Neural cell (in vitro differentiated cells): ENCODE data around the gene CHRM4. TPM values are rescaled to one million over a fixed set of nuclear protein-coding genes. Genes with fewer than 3 reads are reported as not detected.

Experiments
- H2AFZ ChIP-seq: fragments of 200-600, 300-800 bp; sonication (generic), shearing (Covaris generic); 2 replicates; pipeline ENCODE4 v1.6.0; 2014; ENCODE audit warnings: low read depth, mild to moderate bottlenecking, antibody characterized with exemption, low read length, moderate library complexity
- H3F3A ChIP-seq: fragments of 200-600 bp; shearing (Covaris generic); 2 replicates; pipeline ENCODE4 v1.6.1; 2016; ENCODE audit warnings: mild to moderate bottlenecking, moderate library complexity, mixed read lengths, antibody characterized with exemption, low read length; ENCODE audit not compliant: insufficient read depth, poor library complexity, severe bottlenecking
- H3K27ac ChIP-seq: fragments of 200-600, 300-800 bp; sonication (generic), shearing (Covaris generic); 2 replicates; pipeline ENCODE4 v1.5.1; 2014; ENCODE audit warnings: mild to moderate bottlenecking, low read length, moderate library complexity
- H3K27me3 ChIP-seq: fragments of 300-800, 200-600 bp; sonication (generic), shearing (Covaris generic); 2 replicates; pipeline ENCODE4 v1.6.0; 2014; ENCODE audit warnings: mild to moderate bottlenecking, low read depth, low read length, moderate library complexity; ENCODE audit not compliant: insufficient read depth
- H3K36me3 ChIP-seq: fragments of 300-800, 200-600 bp; sonication (generic), shearing (Covaris generic); 2 replicates; pipeline ENCODE4 v1.5.1; 2014; ENCODE audit warnings: mild to moderate bottlenecking, antibody characterized with exemption, low read length, moderate library complexity; ENCODE audit not compliant: insufficient read depth
- H3K4me2 ChIP-seq: fragments of 300-800, 200-600 bp; sonication (generic), shearing (Covaris generic); 2 replicates; pipeline ENCODE4 v1.6.0; 2014; ENCODE audit warnings: mild to moderate bottlenecking, low read length
- H3K4me3 ChIP-seq: fragments of 300-800, 200-600 bp; sonication (generic), shearing (Covaris generic); 2 replicates; pipeline ENCODE4 v1.5.1; 2014; ENCODE audit warnings: mild to moderate bottlenecking, low read length, moderate library complexity
- H3K79me2 ChIP-seq: fragments of 200-600 bp; shearing (Covaris generic); replicated peaks from 2 replicates; pipeline ENCODE4 v1.6.0; 2014; ENCODE audit warnings: mild to moderate bottlenecking, low read length, moderate library complexity; ENCODE audit not compliant: insufficient read depth
- H3K9ac ChIP-seq: fragments of 300-800, 200-600 bp; sonication (generic), shearing (Covaris generic); 2 replicates; pipeline ENCODE4 v1.6.1; 2016; ENCODE audit warnings: mild to moderate bottlenecking, low read length, mixed read lengths
- H3K9me2 ChIP-seq: fragments of 200-600 bp; shearing (Covaris generic); 2 replicates; pipeline ENCODE4 v1.6.1; 2016; ENCODE audit warnings: mild to moderate bottlenecking, low read length, mixed read lengths; ENCODE audit not compliant: insufficient read depth
- H3K9me3 ChIP-seq: fragments of 200-600, 300-800 bp; sonication (generic), shearing (Covaris generic); 2 replicates; pipeline ENCODE4 v1.6.1; 2016; ENCODE audit warnings: mild to moderate bottlenecking, mixed run types, low read length, moderate library complexity, mixed read lengths
- H4K20me1 ChIP-seq: fragments of 200-600 bp; shearing (Covaris generic); 2 replicates; pipeline ENCODE4 v1.6.1; 2016; ENCODE audit warnings: mild to moderate bottlenecking, mixed run types; ENCODE audit not compliant: insufficient read depth
- EP300 ChIP-seq: fragments of 450-650 bp; conservative IDR thresholded peaks from 2 replicates; pipeline ENCODE4 v1.6.1; 2014; ENCODE audit warnings: antibody characterized with exemption, mild to moderate bottlenecking, moderate library complexity; ENCODE audit not compliant: poor library complexity, severe bottlenecking
- EZH2 ChIP-seq: fragments of 200-600, 300-800 bp; shearing (Covaris generic), sonication (generic); IDR thresholded peaks from 2 replicates; pipeline ENCODE4 v1.6.1; 2014; ENCODE audit warnings: antibody characterized with exemption, low read length, borderline replicate concordance, mild to moderate bottlenecking; ENCODE audit not compliant: insufficient read depth, poor library complexity, severe bottlenecking
- MXI1 ChIP-seq: fragments of 450-650 bp; conservative IDR thresholded peaks from 2 replicates; pipeline ENCODE4 v1.6.1; 2014; ENCODE audit warnings: antibody characterized with exemption, mild to moderate bottlenecking; ENCODE audit not compliant: poor library complexity, severe bottlenecking
- POLR2AphosphoS5 ChIP-seq: IDR thresholded peaks from 2 replicates; pipeline ENCODE4 v1.6.1; 2012
- RAD21 ChIP-seq: fragments of 450-650 bp; conservative IDR thresholded peaks from 2 replicates; pipeline ENCODE4 v1.6.1; 2014; ENCODE audit warnings: antibody characterized with exemption, mild to moderate bottlenecking, moderate library complexity
- SMC3 ChIP-seq: fragments of 450-650 bp; conservative IDR thresholded peaks from 2 replicates; pipeline ENCODE4 v1.6.1; 2014; ENCODE audit warnings: antibody characterized with exemption, mild to moderate bottlenecking, moderate library complexity; ENCODE audit not compliant: poor library complexity
- TAF1 ChIP-seq: IDR thresholded peaks from 2 replicates; pipeline ENCODE4 v1.6.1; 2012; ENCODE audit warnings: low read depth
- polyA minus RNA-seq: library from RNA; depleted of rRNA, polyadenylated mRNA; stranded (reverse); fragments of >200 nt; gene quantifications from 2 replicates; pipeline ENCODE4 v1.2.3, GENCODE V29; 2014
- polyA plus RNA-seq: library from polyadenylated mRNA; depleted of rRNA; stranded (reverse); fragments of >200 nt; gene quantifications from 2 replicates; pipeline ENCODE4 v1.2.3, GENCODE V29; 2014
- TF ChIP-seq, protein P1 (sequence below): IDR thresholded peaks from 2 replicates; pipeline ENCODE4 v1.6.1; 2012; ENCODE audit warnings: borderline replicate concordance
- TF ChIP-seq, protein P2 (sequence below): fragments of 450-650 bp; IDR thresholded peaks from 2 replicates; pipeline ENCODE4 v1.5.1; 2014; ENCODE audit warnings: antibody characterized with exemption, mild to moderate bottlenecking, moderate library complexity; ENCODE audit not compliant: poor library complexity, severe bottlenecking

The CHRM4 gene
- polyA plus RNA-seq (8.2 and 11.6 TPM in 2 replicates), polyA minus RNA-seq (18.4 and 24.1 TPM in 2 replicates)

- Histone ChIP-seq H4K20me1 (no peaks in the 10 kb centered on the region), H3K9me3 (no peaks in the 10 kb centered on the region), H3K36me3 (no peaks in the 10 kb centered on the region), H3K4me3 (peak within 1 kb of the TSS; percentile 71), H3K4me2 (peak within 1 kb of the TSS; percentile 45), H3K9ac (peak within 1 kb of the TSS; percentile 61), H3K79me2 (no peaks in the 10 kb centered on the region), H3K9me2 (no peaks in the 10 kb centered on the region), H3K27me3 (peaks cover 47% of the 10 kb centered on the region), H3K27ac (no peak within 1 kb of the TSS), H2AFZ (no peak within 1 kb of the TSS), H3F3A (no peaks in the 10 kb centered on the region)
- TF ChIP-seq EP300 (peak; percentile 69), MXI1 (peak; percentile 55), RAD21 (peak; percentile 53), EZH2 (no peak), TAF1 (no peak), POLR2AphosphoS5 (peak; percentile 50), SMC3 (peak; percentile 46)
- TF ChIP-seq, protein P1, sequence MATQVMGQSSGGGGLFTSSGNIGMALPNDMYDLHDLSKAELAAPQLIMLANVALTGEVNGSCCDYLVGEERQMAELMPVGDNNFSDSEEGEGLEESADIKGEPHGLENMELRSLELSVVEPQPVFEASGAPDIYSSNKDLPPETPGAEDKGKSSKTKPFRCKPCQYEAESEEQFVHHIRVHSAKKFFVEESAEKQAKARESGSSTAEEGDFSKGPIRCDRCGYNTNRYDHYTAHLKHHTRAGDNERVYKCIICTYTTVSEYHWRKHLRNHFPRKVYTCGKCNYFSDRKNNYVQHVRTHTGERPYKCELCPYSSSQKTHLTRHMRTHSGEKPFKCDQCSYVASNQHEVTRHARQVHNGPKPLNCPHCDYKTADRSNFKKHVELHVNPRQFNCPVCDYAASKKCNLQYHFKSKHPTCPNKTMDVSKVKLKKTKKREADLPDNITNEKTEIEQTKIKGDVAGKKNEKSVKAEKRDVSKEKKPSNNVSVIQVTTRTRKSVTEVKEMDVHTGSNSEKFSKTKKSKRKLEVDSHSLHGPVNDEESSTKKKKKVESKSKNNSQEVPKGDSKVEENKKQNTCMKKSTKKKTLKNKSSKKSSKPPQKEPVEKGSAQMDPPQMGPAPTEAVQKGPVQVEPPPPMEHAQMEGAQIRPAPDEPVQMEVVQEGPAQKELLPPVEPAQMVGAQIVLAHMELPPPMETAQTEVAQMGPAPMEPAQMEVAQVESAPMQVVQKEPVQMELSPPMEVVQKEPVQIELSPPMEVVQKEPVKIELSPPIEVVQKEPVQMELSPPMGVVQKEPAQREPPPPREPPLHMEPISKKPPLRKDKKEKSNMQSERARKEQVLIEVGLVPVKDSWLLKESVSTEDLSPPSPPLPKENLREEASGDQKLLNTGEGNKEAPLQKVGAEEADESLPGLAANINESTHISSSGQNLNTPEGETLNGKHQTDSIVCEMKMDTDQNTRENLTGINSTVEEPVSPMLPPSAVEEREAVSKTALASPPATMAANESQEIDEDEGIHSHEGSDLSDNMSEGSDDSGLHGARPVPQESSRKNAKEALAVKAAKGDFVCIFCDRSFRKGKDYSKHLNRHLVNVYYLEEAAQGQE: peak; percentile 22
- TF ChIP-seq, protein P2, sequence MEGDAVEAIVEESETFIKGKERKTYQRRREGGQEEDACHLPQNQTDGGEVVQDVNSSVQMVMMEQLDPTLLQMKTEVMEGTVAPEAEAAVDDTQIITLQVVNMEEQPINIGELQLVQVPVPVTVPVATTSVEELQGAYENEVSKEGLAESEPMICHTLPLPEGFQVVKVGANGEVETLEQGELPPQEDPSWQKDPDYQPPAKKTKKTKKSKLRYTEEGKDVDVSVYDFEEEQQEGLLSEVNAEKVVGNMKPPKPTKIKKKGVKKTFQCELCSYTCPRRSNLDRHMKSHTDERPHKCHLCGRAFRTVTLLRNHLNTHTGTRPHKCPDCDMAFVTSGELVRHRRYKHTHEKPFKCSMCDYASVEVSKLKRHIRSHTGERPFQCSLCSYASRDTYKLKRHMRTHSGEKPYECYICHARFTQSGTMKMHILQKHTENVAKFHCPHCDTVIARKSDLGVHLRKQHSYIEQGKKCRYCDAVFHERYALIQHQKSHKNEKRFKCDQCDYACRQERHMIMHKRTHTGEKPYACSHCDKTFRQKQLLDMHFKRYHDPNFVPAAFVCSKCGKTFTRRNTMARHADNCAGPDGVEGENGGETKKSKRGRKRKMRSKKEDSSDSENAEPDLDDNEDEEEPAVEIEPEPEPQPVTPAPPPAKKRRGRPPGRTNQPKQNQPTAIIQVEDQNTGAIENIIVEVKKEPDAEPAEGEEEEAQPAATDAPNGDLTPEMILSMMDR: peak; percentile 75
These were observed at the start of gene CHRM4 for GRCh38 chr11:46391578-46392420. Gene CHRM4 (minus strand): TSS chr11:46391776. CDS start chr11:46386557, 5,219 bp downstream.

DNA sequence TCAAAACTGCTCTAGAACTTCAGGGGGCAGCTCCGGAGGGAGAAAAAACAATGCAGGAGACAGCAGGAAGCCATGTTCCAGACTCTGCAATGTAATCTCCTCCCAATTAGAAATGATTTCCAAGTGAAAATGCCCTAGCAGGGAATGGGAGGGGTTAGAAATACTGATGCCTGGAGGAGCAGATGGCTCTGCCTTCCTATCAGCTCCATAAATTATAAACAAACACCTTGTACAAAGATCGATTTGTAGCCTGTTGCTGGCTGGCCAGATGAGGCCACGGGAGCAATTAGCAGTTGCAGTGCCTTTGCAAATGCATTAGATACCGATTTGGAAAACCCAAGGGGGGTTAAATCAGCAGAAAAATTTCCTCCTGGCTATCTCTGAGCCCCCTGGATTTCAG, 46.6 kb upstream of the CHRM4 start:
- no peaks in the 10 kb centered on the region for H3K9me2 ChIP-seq
- no peaks in the 10 kb centered on the region for H3K27me3 ChIP-seq
- H3K27ac ChIP-seq: no peak overlapping the region
- TF ChIP-seq, protein P2: no peak
- no peak for TF ChIP-seq POLR2AphosphoS5
- TF ChIP-seq MXI1: no peak
- no peak for TF ChIP-seq EZH2
- TF ChIP-seq, protein P1: no peak
- TF ChIP-seq EP300: no peak
- TF ChIP-seq SMC3: no peak
- no peak for TF ChIP-seq RAD21
- no peak for TF ChIP-seq TAF1
- no peaks in the 10 kb centered on the region for H3K79me2 ChIP-seq
- H3K9me3 ChIP-seq: no peaks in the 10 kb centered on the region
- H3K4me3 ChIP-seq: no peak overlapping the region
- H2AFZ ChIP-seq: no peak overlapping the region
- no peak overlapping the region for H3K4me2 ChIP-seq
- H3K36me3 ChIP-seq: peaks cover 7% of the 10 kb centered on the region
- no peaks in the 10 kb centered on the region for H3F3A ChIP-seq
- no peak overlapping the region for H3K9ac ChIP-seq
- H4K20me1 ChIP-seq: no peaks in the 10 kb centered on the region
